OCI-LY1 (cell line): ENCODE results near the gene WWP2.

Experiments used
- H2AFZ ChIP-seq: fragments of 200-600 bp; sonication (generic), shearing (Covaris generic); 2 replicates; pipeline ENCODE4 v1.6.0; 2014; ENCODE audit warnings: antibody characterized with exemption, mild to moderate bottlenecking, low read length
- H3F3A ChIP-seq: fragments of 200-600 bp; sonication (generic), shearing (Covaris generic); 2 replicates; pipeline ENCODE4 v1.6.0; 2014; ENCODE audit warnings: mild to moderate bottlenecking, antibody characterized with exemption, low read length, moderate library complexity; ENCODE audit not compliant: insufficient read depth
- H3K27ac ChIP-seq: fragments of 200-600 bp; sonication (generic); 2 replicates; pipeline ENCODE4 v1.5.1; 2014; ENCODE audit warnings: low read length, mixed run types, mild to moderate bottlenecking, low read depth; ENCODE audit not compliant: poor library complexity, severe bottlenecking
- H3K27me3 ChIP-seq: fragments of 200-600 bp; sonication (generic); 2 replicates; pipeline ENCODE4 v1.6.0; 2014; ENCODE audit warnings: antibody characterized with exemption, mild to moderate bottlenecking, low read length, moderate library complexity; ENCODE audit not compliant: insufficient read depth
- H3K36me3 ChIP-seq: fragments of 200-600 bp; sonication (generic); 2 replicates; pipeline ENCODE4 v1.6.1; 2014; ENCODE audit warnings: mild to moderate bottlenecking, antibody characterized with exemption, low read length, moderate library complexity, mixed read lengths; ENCODE audit not compliant: insufficient read depth
- H3K4me1 ChIP-seq: fragments of 200-600 bp; sonication (generic); 2 replicates; pipeline ENCODE4 v1.5.1; 2014; ENCODE audit warnings: mild to moderate bottlenecking, low read length, moderate library complexity; ENCODE audit not compliant: insufficient read depth, severe bottlenecking
- H3K4me2 ChIP-seq: fragments of 200-600 bp; sonication (generic), shearing (Covaris generic); 2 replicates; pipeline ENCODE4 v1.6.1; 2014; ENCODE audit warnings: low read length
- H3K4me3 ChIP-seq: fragments of 200-600 bp; sonication (generic); 2 replicates; pipeline ENCODE4 v1.5.1; 2014; ENCODE audit warnings: low read length, low read depth, mild to moderate bottlenecking, mixed read lengths; ENCODE audit not compliant: poor library complexity, severe bottlenecking
- H3K79me2 ChIP-seq: fragments of 200-600 bp; shearing (Covaris generic); 2 replicates; pipeline ENCODE4 v1.6.1; 2016; ENCODE audit warnings: mixed run types, low read length, mixed read lengths; ENCODE audit not compliant: insufficient read depth
- H3K9ac ChIP-seq: fragments of 200-600 bp; sonication (generic), shearing (Covaris generic); 2 replicates; pipeline ENCODE4 v1.6.1; 2014; ENCODE audit warnings: mild to moderate bottlenecking, low read length, mixed read lengths
- H3K9me2 ChIP-seq: fragments of 200-600 bp; sonication (generic), shearing (Covaris generic); 2 replicates; pipeline ENCODE4 v1.6.1; 2014; ENCODE audit warnings: low read depth, mild to moderate bottlenecking, low read length, mixed read lengths
- H3K9me3 ChIP-seq: fragments of 200-600 bp; shearing (Covaris generic); 2 replicates; pipeline ENCODE4 v1.6.1; 2014; ENCODE audit warnings: low read length, mixed read lengths
- H4K20me1 ChIP-seq: fragments of 200-600 bp; sonication (generic), shearing (Covaris generic); 2 replicates; pipeline ENCODE4 v1.6.0; 2016; ENCODE audit warnings: mild to moderate bottlenecking, low read length; ENCODE audit not compliant: insufficient read depth
- EZH2 ChIP-seq: fragments of 200-600 bp; sonication (generic), shearing (Covaris generic); IDR thresholded peaks from 2 replicates; pipeline ENCODE4 v1.8.0; 2017; ENCODE audit warnings: borderline replicate concordance, mixed run types, mild to moderate bottlenecking, antibody characterized with exemption, low read length, moderate library complexity, mixed read lengths
- TF ChIP-seq, protein P1 (sequence below): fragments of 200-600 bp; sonication (generic), shearing (Covaris generic); IDR thresholded peaks from 2 replicates; pipeline ENCODE4 v1.5.1; 2017; ENCODE audit warnings: mild to moderate bottlenecking, antibody characterized with exemption, low read length, moderate library complexity, mixed read lengths

Gene WWP2

DNA sequence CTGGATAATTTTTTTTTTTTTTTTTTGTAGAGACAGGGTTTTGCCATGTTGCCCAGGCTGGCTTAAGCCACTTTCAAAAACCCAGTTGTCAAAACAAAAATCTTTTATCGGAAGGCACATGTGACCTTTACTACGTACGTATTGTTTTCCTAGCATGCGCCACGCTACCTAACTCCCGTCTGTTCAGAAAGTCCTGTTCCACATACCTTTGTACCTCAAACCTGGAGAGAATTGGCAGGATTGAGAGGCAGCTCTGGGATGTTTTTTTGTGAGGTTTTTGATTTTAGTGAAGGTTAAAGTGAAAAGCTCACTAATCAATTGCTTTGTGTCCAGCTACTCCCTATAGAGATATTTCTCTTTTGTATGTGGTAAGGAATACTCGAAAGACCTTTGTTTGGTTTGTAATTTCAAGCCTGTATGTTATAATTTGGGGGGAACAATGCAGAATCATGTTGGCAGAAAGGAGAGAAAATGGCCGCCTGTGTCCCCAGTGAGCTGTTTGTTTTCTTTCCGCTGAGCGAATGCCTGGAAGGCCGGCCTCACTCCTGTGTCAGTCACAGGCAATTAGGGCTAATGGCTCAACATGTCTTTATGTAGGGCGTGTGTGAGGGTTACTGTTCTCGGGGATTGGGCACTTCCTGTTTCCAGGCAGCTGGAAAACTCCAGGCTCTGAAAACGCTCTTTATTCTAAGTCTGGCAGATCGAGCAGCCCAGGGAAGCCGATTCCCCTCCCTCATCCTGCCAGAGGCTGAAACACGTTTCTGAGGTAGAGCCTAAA lies 128.2 kb downstream of the WWP2 start:
- H3K9me3 ChIP-seq = 0 out of 2 replicates have a peak, but pooled peaks cover 1% of the 10 kb centered on the region
- no peaks in the 10 kb centered on the region for H3F3A ChIP-seq
- TF ChIP-seq, protein P1, sequence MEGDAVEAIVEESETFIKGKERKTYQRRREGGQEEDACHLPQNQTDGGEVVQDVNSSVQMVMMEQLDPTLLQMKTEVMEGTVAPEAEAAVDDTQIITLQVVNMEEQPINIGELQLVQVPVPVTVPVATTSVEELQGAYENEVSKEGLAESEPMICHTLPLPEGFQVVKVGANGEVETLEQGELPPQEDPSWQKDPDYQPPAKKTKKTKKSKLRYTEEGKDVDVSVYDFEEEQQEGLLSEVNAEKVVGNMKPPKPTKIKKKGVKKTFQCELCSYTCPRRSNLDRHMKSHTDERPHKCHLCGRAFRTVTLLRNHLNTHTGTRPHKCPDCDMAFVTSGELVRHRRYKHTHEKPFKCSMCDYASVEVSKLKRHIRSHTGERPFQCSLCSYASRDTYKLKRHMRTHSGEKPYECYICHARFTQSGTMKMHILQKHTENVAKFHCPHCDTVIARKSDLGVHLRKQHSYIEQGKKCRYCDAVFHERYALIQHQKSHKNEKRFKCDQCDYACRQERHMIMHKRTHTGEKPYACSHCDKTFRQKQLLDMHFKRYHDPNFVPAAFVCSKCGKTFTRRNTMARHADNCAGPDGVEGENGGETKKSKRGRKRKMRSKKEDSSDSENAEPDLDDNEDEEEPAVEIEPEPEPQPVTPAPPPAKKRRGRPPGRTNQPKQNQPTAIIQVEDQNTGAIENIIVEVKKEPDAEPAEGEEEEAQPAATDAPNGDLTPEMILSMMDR = no peak
- no peak for TF ChIP-seq EZH2
- no peaks in the 10 kb centered on the region for H3K79me2 ChIP-seq
- no peak overlapping the region for H3K27ac ChIP-seq
- no peak overlapping the region for H3K4me2 ChIP-seq
- H3K36me3 ChIP-seq = peaks cover 16% of the 10 kb centered on the region; the same call in 1 of the 2 replicates
- H3K9ac ChIP-seq = no peak overlapping the region
- H4K20me1 ChIP-seq = no peaks in the 10 kb centered on the region
- no peaks in the 10 kb centered on the region for H3K9me2 ChIP-seq
- no peaks in the 10 kb centered on the region for H3K27me3 ChIP-seq
- H3K4me1 ChIP-seq = no peaks in the 10 kb centered on the region
- H3K4me3 ChIP-seq = no peak overlapping the region
- no peak overlapping the region for H2AFZ ChIP-seq

DNA sequence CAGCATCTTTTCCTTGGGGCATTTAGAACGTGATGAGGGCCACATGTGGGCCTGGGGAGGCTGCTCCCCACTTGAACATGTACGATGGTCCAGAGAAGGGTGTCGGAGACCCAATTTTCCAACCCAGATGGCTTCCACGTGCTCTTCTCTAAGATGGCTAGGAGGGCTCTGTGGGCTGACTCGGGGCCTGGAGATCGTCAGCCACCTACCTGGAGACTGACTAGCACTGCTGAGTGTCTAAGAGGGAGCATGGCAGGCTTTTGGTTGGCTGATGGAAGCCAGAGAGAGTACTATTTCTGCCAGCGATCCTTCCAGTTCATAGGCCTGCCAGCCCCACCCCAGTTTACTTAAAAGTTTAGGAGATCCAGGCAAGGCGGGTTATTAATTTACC lies 128.8 kb downstream of the WWP2 start:
- Histone ChIP-seq H3K4me2 (no peak overlapping the region), H3K9me2 (no peaks in the 10 kb centered on the region), H3K27me3 (no peaks in the 10 kb centered on the region), H3K9me3 (no peaks in the 10 kb centered on the region), H3K9ac (no peak overlapping the region), H3K36me3 (peaks cover 16% of the 10 kb centered on the region; the same call in 1 of the 2 replicates), H3K4me3 (no peak overlapping the region), H2AFZ (no peak overlapping the region), H3K4me1 (no peaks in the 10 kb centered on the region), H4K20me1 (no peaks in the 10 kb centered on the region), H3K27ac (no peak overlapping the region), H3F3A (no peaks in the 10 kb centered on the region), H3K79me2 (no peaks in the 10 kb centered on the region)
- TF ChIP-seq, protein P1 = no peak
- no peak for TF ChIP-seq EZH2

GRCh38 chr16:69892378-69892777 lies 130.2 kb downstream of the WWP2 start:
- Histone ChIP-seq H3K4me3 (no peak overlapping the region), H3K4me2 (no peak overlapping the region), H3K79me2 (no peaks in the 10 kb centered on the region), H3K9ac (no peak overlapping the region), H2AFZ (no peak overlapping the region), H3K27ac (no peak overlapping the region), H3K27me3 (no peaks in the 10 kb centered on the region), H3K9me2 (no peaks in the 10 kb centered on the region), H3K36me3 (peaks cover 16% of the 10 kb centered on the region; the same call in 1 of the 2 replicates), H3F3A (no peaks in the 10 kb centered on the region), H4K20me1 (no peaks in the 10 kb centered on the region), H3K9me3 (no peaks in the 10 kb centered on the region), H3K4me1 (no peaks in the 10 kb centered on the region)
- TF ChIP-seq, protein P1 = no peak
- no peak for TF ChIP-seq EZH2
